Measurements from ENCODE around the gene ANKRD23. TPM values are rescaled to one million over a fixed set of nuclear protein-coding genes. Genes with fewer than 3 reads are reported as not detected.
A peak's percentile ranks its signal among the peaks of the same experiment; 100 is the strongest.

ANKRD23 gene
- total RNA-seq, 1 experiment from 2014 or later, result 1.7 TPM

DNA sequence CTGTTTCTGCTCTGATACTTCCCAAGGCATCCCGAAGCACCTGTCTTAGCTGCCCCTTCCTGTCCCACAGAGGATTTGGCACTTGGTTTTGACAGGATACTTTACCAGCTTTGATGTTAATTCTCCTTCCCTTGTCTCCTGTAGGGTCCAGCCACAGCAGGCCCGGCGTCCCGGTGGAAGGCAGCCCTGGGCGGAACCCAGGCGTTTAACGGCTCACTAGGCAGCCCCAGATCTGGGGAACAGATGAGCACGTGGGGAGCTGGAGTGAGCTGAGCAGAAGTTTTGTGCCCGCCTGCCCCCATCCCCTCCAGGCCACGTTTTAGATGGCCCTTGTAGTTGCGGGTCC is 11.4 kb downstream of the ANKRD23 start:
- H3K36me3 ChIP-seq, result peaks cover 8% of the 10 kb centered on the region
- H3K4me3 ChIP-seq, result no peak overlapping the region
- H3K27me3 ChIP-seq, result no peaks in the 10 kb centered on the region
- no peaks in the 10 kb centered on the region for H3K9me3 ChIP-seq
- no peak for DNase-seq

DNA sequence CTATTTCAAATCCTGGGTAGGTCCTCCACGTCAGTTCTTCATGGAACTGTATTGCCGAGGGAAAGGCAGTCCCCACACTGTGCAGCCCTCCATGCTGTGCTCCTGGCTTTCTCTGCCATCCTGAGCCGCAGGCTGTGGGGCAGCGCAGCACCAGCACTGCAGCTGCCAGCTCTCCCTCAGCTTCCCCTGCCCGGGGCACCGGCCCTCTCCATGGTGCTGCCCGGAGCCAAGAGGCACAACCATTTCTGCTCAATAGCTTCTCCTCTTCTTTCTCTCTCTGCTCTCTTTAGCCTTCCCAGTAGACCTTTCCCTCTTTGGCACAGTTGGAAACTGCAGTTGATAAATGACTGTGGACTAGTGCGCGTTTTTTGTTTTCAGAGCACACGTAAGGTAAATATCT is 12.1 kb downstream of the ANKRD23 start:
- no peak for DNase-seq
- H3K9me3 ChIP-seq, result no peaks in the 10 kb centered on the region
- H3K36me3 ChIP-seq, result peaks cover 8% of the 10 kb centered on the region
- H3K27me3 ChIP-seq, result no peaks in the 10 kb centered on the region
- no peak overlapping the region for H3K4me3 ChIP-seq

- no peaks in the 10 kb centered on the region for H3K9me3 ChIP-seq
- H3K27me3 ChIP-seq, result no peaks in the 10 kb centered on the region
- H3K36me3 ChIP-seq, result peaks cover 8% of the 10 kb centered on the region
- no peak overlapping the region for H3K4me3 ChIP-seq
- DNase-seq, result no peak
Observed at GRCh38 chr2:96830044-96830562, 13.7 kb downstream of the ANKRD23 start.

- no peak overlapping the region for H3K4me3 ChIP-seq
- peaks cover 6% of the 10 kb centered on the region for H3K36me3 ChIP-seq
- no peaks in the 10 kb centered on the region for H3K9me3 ChIP-seq
- DNase-seq, result no peak
- no peaks in the 10 kb centered on the region for H3K27me3 ChIP-seq
Observed at GRCh38 chr2:96828874-96829273, 14.9 kb downstream of the ANKRD23 start.

- Histone ChIP-seq H3K9me3 (no peaks in the 10 kb centered on the region), H3K27me3 (no peaks in the 10 kb centered on the region), H3K4me3 (no peak overlapping the region), H3K36me3 (peaks cover 7% of the 10 kb centered on the region)
- DNase-seq, result no peak
Observed at GRCh38 chr2:96828436-96828835, 15.4 kb downstream of the ANKRD23 start.

- no peak for DNase-seq
- H3K9me3 ChIP-seq, result no peaks in the 10 kb centered on the region
- no peak overlapping the region for H3K4me3 ChIP-seq
- H3K27me3 ChIP-seq, result no peaks in the 10 kb centered on the region
- peaks cover 9% of the 10 kb centered on the region for H3K36me3 ChIP-seq
Observed at GRCh38 chr2:96826546-96827278, 17.1 kb downstream of the ANKRD23 start.

DNA sequence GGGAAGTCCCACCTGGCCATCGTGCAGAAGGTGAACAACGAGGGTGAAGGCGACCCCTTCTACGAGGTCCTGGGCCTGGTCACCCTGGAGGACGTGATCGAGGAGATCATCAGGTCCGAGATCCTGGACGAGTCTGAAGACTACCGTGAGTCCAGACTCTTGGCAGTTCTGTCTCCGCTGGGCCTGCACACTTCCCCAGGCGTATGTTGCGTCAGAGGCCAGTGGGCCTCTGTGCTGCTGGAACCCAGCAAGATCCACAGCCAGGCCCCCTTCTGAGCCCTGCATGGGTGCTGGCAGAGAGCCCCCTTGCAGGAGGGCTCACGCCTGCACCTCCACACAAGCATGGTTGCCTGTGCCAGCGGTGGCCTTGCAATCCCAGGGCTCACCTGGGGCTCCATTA is 18.8 kb downstream of the ANKRD23 start:
- H3K36me3 ChIP-seq, result peaks cover 9% of the 10 kb centered on the region
- H3K27me3 ChIP-seq, result no peaks in the 10 kb centered on the region
- H3K9me3 ChIP-seq, result no peaks in the 10 kb centered on the region
- no peak for DNase-seq
- no peak overlapping the region for H3K4me3 ChIP-seq

DNA sequence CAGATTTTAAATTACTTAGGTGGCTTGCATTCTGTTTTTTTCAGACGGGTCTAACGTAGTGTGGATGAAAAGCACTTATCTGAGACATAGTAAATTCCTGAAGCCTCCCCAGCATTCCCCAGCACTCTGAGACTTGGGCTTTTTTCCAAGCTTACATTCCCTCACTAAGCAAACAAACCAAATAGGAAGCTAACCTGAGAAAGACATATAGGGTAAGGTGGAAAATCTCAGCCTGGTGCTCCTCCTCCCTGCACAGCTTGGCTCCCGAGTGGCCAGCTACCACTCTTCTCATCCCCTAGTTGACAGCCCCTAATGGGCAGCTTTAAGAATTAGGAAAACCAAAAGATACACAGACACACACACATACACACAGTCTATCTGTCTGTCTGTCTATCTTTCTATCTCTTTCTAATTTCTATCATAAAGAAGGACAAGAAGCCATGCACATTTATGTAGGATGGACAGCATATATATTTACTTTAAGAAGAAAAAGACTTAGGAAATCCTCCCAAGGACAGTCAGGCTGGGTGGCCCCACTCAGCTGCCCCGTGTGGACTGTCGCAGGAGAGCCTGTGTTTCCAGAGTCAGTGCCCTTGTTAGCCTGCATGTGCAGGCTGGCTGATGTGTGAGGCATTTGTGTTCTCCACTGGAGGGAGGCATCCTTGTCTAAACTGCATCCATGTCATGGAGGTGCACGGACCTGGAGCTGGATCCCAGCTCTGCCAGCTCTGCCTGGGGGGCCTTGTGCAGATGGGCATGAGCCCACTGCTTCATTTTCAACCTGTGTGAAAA is 19.5 kb downstream of the ANKRD23 start:
- Histone ChIP-seq H3K9me3 (no peaks in the 10 kb centered on the region), H3K27me3 (no peaks in the 10 kb centered on the region), H3K36me3 (peaks cover 7% of the 10 kb centered on the region), H3K4me3 (no peak overlapping the region)
- no peak for DNase-seq

GRCh38 chr2:96823198-96823597 is 20.6 kb downstream of the ANKRD23 start:
- no peak for DNase-seq
- Histone ChIP-seq H3K9me3 (no peaks in the 10 kb centered on the region), H3K36me3 (peaks cover 3% of the 10 kb centered on the region), H3K27me3 (no peaks in the 10 kb centered on the region), H3K4me3 (no peak overlapping the region)

- H3K4me3 ChIP-seq, result no peak overlapping the region
- no peaks in the 10 kb centered on the region for H3K9me3 ChIP-seq
- no peak for DNase-seq
Observed at GRCh38 chr2:96822786-96823185, 21.0 kb downstream of the ANKRD23 start.

GRCh38 chr2:96821113-96821675 is 22.6 kb downstream of the ANKRD23 start:
- Histone ChIP-seq H3K4me3 (no peak overlapping the region), H3K9me3 (no peaks in the 10 kb centered on the region), H3K36me3 (peaks cover 3% of the 10 kb centered on the region), H3K27me3 (no peaks in the 10 kb centered on the region)
- no peak for DNase-seq

More at GRCh38 chr2:96822786-96823185, 21.0 kb downstream of the ANKRD23 start:
- Histone ChIP-seq H3K36me3 (peaks cover 3% of the 10 kb centered on the region), H3K27me3 (no peaks in the 10 kb centered on the region)

DNA sequence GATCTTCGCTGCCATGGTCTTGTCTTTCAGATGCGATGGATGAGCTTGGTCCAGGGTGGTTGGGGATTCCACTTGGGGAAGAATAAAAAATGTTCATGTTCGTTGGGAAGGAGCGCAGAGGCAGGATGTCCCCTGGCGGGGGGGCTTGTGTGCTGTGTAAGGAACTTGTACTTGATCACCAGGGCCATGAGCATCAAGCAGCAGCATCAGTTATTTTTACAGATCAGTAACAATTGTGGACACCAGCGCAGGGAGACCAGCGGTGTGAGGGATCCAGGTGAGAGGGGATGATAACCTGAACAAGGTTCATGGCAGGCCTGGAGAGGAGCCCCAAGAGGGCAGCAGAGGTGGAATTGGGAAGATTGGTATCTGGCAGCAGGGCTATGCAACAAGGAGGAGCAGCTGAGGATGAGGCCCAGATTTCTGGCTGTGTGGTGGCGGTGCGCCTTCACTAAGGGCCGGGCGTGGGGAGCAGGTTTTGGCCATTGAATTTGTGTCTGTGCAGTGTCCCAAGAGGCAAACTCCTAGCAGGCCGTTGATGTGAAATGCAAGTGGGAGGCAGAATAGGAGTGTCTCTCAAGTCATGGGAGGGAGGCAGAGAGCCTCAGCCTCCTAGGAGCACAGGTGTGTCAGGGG is 23.8 kb downstream of the ANKRD23 start:
- no peak for DNase-seq
- peaks cover 3% of the 10 kb centered on the region for H3K36me3 ChIP-seq
- H3K4me3 ChIP-seq, result no peak overlapping the region
- no peaks in the 10 kb centered on the region for H3K27me3 ChIP-seq
- H3K9me3 ChIP-seq, result no peaks in the 10 kb centered on the region

GRCh38 chr2:96819128-96819875 is 24.5 kb downstream of the ANKRD23 start:
- no peaks in the 10 kb centered on the region for H3K9me3 ChIP-seq

DNA sequence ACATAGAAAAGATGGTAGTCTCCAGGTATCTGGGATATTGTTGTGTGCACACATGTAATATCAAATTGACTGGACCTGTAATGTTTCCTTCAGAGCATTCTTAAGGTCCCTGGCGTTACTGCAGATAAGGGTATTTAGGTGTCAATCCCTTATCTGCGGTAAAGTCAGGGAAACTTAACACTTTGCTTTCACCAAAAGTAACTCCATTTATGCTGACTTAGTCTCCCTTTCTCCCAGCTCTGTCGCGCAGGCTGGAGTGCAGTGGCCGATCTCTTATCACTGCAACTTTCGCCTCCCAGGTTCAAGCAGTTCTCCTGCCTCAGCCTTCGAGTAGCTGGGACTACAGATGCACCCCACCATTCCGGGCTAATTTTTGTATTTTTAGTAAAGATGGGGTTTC is 25.9 kb downstream of the ANKRD23 start:
- Histone ChIP-seq H3K4me3 (peak overlapping the region; percentile 47), H3K36me3 (no peaks in the 10 kb centered on the region), H3K27me3 (no peaks in the 10 kb centered on the region), H3K9me3 (no peaks in the 10 kb centered on the region)
- no peak for DNase-seq

More at GRCh38 chr2:96819128-96819875, 24.5 kb downstream of the ANKRD23 start:
- H3K36me3 ChIP-seq, result peaks cover 3% of the 10 kb centered on the region
- H3K4me3 ChIP-seq, result no peak overlapping the region
- no peak for DNase-seq
- no peaks in the 10 kb centered on the region for H3K27me3 ChIP-seq

DNA sequence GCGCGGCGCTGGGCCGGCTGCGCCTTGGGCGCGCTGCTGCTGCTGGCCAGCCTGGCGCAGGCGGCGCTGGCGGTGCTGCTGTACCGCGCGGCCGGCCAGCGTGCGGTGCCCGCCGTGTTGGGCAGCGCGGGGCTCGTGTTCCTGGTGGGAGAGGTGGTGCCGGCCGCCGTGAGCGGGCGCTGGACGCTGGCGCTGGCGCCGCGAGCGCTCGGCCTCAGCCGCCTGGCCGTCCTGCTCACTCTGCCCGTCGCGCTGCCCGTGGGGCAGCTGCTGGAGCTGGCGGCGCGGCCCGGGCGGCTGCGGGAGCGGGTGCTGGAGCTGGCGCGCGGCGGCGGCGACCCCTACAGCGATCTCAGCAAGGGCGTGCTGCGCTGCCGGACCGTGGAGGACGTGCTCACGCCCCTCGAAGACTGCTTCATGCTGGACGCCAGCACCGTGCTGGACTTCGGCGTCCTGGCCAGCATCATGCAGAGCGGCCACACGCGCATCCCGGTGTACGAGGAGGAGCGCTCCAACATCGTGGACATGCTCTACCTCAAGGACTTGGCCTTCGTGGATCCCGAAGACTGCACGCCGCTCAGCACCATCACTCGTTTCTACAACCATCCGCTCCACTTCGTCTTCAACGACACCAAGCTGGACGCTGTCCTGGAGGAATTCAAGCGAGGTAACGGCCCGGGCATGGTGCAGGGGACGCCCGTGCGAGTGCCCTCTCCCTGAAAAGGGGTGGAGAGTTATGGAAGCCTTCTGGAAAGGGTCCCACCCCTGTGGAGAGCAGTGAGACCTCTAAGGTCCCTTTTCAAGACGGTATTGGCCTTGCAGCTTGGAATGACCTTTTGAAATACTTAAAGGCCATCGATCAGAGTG is 26.8 kb downstream of the ANKRD23 start:
- Histone ChIP-seq H3K4me3 (peak overlapping the region; percentile 47), H3K27me3 (no peaks in the 10 kb centered on the region), H3K9me3 (no peaks in the 10 kb centered on the region), H3K36me3 (no peaks in the 10 kb centered on the region)
- DNase-seq, result no peak
